Fibroblast of mammary gland (primary cell): ENCODE data around the gene FAM118B.

ENCODE experiments used
- DNase-seq: peaks from one replicate; pipeline ENCODE4 v3.0.0-alpha.2; 2010; ENCODE audit warnings: low read depth
- H3K4me3 ChIP-seq: 2 replicates; pipeline ENCODE4 v1.5.1; 2011; ENCODE audit warnings: low read depth, mild to moderate bottlenecking, low read length, moderate library complexity; ENCODE audit not compliant: control insufficient read depth
- TF ChIP-seq, protein P1 (sequence below): conservative IDR thresholded peaks from 2 replicates; pipeline ENCODE4 v1.5.1; 2011; ENCODE audit warnings: low read depth, low read length, inconsistent platforms; ENCODE audit not compliant: control insufficient read depth, insufficient read depth

FAM118B gene

DNA sequence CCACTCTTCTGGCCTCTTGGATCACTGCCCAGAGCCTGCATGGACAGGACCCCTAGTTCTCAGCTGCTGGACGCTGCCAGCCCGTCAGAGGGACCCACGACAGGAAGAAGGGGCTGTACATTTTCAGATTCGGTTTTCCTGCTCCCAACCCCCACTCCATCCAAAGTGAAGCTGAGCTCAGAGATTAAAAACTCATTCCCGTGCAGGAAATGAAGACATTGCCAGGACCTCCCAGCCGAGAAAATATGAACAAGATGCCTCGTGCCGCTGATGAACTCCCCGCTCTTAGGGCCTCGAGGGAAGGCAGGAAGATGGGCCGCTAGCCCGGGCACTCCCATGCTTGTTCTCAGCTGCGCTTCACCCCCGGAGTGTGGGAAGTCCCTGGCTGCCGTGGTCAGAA is 36.2 kb upstream of the FAM118B start:
- no peak overlapping the region for H3K4me3 ChIP-seq
- DNase-seq: peak; percentile 54
- TF ChIP-seq, protein P1, sequence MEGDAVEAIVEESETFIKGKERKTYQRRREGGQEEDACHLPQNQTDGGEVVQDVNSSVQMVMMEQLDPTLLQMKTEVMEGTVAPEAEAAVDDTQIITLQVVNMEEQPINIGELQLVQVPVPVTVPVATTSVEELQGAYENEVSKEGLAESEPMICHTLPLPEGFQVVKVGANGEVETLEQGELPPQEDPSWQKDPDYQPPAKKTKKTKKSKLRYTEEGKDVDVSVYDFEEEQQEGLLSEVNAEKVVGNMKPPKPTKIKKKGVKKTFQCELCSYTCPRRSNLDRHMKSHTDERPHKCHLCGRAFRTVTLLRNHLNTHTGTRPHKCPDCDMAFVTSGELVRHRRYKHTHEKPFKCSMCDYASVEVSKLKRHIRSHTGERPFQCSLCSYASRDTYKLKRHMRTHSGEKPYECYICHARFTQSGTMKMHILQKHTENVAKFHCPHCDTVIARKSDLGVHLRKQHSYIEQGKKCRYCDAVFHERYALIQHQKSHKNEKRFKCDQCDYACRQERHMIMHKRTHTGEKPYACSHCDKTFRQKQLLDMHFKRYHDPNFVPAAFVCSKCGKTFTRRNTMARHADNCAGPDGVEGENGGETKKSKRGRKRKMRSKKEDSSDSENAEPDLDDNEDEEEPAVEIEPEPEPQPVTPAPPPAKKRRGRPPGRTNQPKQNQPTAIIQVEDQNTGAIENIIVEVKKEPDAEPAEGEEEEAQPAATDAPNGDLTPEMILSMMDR: no peak

DNA sequence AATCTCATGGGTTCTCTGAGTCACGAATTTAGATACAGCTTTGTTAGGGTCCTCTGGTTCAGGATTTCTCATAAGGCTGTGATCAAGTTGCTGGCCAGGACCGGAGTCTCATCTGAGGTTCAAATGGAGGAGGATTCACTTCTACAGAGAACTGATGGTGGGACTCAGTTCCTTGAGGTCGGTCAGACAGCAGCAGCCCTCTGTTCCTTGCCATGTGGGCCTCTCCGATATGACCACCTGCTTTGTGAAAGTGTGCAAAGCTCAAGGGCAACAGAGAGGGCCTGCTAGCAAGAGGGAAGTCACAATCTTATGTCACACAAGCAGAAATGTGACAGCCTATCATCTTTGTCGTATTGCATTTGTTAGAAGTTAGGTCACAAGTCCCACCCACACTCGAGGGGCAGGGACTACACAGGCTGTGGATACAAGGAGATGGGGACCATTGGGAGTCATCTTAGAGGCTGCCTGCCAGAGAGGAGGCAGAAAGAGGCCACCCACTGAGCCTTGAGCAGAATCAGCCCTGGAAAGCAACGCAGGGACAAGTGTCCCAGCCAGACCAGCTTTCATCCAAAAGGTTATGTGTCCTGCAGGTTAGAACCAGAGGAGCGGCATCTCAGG is 34.6 kb upstream of the FAM118B start:
- no peak for DNase-seq
- no peak overlapping the region for H3K4me3 ChIP-seq
- TF ChIP-seq, protein P1: no peak

DNA sequence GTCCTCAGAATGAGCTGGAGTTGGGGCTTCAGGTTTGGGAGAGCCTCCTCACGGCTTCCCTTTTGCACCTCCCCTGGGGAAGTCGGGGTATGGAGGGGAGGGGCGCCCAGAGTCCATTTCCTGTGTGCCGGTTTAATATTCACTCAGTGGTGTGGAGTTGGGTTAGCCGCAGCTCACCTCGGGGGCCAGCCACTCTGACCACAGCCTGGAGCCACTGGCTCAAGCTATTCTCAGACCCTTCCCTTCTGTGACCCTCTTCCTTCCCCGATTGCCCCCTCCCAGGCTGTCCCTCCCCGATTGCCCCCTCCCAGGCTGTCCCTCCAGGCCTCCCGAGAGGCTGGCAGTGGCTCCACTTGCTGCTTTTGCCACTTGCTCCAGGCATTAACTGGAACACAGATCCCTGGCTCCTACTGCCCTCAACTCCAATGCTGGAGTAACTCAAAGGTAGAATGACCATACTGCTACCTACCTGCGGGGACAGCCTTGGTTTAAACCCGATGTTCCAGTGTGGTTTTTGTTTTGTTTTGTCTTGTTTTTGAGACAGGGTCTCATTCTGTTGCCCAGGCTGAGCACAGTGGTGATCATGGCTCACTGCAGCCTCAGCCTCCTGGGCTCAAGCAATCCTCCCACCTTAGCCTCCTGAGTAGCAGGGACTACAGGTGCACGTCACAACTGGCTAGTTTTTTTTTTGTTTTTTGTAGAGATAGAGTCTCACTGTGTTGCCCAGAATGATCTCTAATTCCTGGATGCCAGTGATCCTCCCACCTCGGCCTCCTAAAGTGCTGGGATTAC is 29.4 kb upstream of the FAM118B start:
- no peak overlapping the region for H3K4me3 ChIP-seq
- DNase-seq: no peak
- TF ChIP-seq, protein P1: no peak

DNA sequence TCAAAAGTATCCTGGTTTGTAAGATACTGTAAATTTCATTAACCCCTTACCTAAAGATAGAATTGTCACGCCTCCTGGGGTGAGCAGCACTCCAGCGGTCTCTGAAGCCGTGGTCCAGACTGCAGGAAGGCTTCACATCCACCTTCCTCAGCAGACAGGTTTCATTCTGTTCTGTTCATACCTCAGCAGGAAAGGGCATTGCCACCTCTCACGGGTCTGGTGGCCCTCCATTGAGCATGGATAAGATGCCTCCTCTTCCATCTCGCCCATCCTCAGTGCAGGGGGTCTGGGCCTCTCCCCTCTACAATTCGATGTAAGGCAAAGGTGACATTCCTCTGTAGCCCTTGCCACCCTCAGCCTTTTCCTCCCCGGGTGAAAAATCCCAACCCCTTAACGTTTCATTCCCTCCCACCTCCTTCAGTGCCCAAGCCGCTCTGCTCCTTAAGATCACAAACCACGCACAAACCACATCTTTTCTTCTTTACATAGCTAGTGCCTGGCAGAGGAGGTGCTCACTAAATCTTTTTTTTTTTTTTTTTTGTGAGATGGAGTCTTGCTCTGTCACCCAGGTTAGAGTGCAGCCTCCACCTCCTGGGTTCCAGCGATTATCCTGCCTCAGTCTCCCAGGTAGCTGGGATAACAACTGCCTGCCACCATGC is 28.7 kb upstream of the FAM118B start:
- DNase-seq: no peak
- TF ChIP-seq, protein P1: no peak
- no peak overlapping the region for H3K4me3 ChIP-seq

DNA sequence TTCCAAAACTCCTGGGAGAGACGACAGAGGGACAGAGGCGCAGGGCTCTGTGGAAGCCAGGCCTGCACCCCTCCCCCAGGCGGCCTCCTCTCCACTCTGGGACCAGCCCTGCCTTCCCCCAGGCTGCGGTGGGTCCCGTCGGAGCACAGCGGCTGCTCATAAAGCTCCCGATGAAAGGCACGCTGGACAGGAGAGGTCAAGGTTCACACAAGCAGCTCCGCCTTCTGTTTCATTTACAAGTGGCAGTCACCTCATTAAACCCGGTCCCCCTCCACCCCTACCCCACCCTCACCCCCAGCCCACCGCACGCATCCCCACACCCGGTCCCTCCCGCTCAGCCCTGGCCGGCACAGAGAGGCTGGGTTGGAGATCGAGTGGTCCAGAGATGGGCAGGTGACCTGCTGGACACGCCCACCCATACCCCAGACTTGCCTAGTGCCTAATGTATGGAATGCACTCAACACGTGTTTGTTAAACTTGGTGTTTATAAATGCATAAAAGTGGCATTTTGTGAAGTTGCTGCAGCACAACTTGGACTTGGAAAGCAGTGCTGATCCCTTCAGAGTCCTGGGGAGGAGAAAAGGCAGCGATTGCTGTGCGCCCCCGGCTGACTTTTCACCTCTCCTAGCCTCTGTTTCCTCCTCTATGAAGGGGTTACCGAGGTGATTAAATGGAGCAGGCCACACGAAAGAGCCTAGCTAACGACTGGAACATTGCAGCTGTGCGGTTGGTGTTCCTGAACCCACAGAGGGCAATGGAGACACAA is 26.1 kb upstream of the FAM118B start:
- DNase-seq: no peak
- H3K4me3 ChIP-seq: no peak overlapping the region
- TF ChIP-seq, protein P1: no peak

DNA sequence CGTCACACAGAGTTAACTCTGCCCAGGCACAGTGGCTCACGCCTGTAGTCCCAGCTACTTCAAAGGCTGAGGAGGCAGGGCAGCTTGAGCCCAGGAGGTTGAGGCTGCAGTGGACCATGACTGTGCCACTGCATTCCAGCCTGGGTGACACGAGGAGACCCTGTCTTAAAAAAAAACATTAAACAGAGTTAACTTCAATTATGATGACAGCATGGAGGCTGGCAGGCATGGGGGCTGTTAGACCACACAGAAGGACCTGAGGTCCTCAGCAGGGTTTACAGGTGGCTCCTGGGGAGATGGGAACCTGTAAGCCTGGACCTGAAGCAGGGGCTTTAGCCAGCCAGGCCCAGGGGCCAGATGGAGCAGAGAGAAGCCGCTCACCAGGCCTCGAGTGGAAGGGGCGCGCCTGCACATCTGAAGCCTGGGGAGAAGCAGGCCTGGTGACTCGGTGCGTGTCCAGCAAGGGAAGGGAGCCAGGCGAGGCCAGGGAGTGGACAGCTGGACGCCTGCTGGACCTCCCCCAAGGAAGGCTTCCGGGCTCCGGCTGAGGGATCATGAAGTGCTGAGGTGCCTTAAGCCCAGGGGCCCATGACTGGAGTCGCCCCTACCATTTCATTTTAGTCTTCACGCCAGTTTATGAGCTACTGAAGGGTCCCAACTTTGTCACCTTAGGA is 25.4 kb upstream of the FAM118B start:
- H3K4me3 ChIP-seq: no peak overlapping the region
- TF ChIP-seq, protein P1: no peak
- DNase-seq: no peak
